ENCODE results near the gene ASF1B. TPM values are rescaled to one million over a fixed set of nuclear protein-coding genes. Genes with fewer than 3 reads are reported as not detected.

Gene ASF1B
- total and polyA plus RNA-seq, 2 donors (not counting 1 experiment from before 2014, with no cell fraction given): 2.6 to 6.5 TPM

DNA sequence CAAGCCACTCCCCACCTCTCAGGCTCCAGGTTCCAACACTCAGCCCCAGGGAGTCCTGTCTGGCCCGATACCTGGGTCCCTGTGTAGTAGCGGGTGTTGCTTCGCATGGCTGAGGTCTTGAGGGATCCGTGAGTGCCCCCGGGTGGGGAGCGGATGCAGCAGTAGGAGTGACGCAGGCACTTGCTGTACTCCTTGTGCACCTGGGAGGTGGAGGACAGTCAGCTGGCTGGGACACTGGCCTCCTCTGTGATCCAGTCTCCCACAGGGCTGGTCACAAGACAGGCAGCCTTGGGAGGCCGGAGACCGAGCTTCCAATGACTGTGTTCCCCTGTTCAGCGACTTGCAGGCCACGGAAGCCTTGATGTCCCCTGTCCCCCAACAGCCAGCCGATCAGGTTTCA, 16.3 kb upstream of the ASF1B start:
- no peak for DNase-seq (ENCODE audit: low read depth in 2 of 2)
- H3K9me3 ChIP-seq (ENCODE audit: control insufficient read depth, insufficient read depth, low read depth, low read length): no peaks in the 10 kb centered on the region
- no peaks in the 10 kb centered on the region for H3K79me2 ChIP-seq (ENCODE audit: control insufficient read depth, insufficient read depth, low read length)

DNA sequence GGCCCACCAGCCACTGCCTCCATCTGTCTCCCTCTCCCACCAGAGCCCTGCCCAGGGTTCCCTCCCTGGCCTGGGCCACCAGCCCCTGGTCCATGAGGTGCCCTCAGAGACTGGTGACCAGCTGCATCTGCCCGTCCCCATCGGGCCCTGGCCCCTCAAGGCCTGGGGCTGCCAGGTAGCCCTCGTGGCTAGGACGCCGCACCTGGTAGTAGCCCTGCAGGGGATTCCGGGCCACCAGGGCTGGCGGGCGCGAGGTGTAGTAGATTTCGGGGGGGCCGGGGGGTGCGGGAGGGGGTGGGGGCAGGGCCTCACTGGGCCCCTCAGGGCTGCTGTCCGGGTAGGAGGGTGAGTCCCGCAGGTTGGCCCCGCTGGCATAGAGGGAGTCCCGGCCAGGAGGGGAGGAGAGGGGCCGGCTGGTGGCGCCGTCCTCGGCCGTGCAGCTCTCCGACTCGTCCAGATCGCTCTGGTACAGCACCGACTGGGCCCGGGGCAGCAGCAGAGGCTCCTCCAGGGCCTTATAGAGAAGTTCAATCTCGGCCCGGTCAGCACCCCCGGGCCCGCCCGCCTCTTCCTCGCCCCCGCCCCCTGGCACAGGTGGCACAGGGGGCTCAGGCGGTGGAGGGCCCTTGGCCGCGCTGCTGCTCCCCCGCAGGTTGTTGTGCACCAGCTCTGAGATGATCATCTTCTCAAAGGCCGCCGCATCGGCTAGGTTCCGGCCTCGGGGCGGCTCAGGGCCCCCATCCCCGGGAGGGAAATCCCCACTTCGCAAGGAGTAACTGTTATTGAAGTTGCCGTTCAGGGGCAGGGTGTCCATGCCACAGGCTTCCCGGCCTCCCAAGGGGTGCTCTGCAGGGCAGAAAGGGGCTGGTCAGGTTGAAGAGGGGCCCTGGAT, 14.6 kb upstream of the ASF1B start:
- H4K20me1 ChIP-seq (ENCODE audit: control insufficient read depth, extremely low read depth, insufficient read depth, low read length): no peaks in the 10 kb centered on the region
- H3K9me3 ChIP-seq (ENCODE audit: control insufficient read depth, insufficient read depth, low read depth, low read length): no peaks in the 10 kb centered on the region
- H3K36me3 ChIP-seq (ENCODE audit: control insufficient read depth, insufficient read depth, low read length): no peaks in the 10 kb centered on the region
- no peaks in the 10 kb centered on the region for H3K27me3 ChIP-seq (ENCODE audit: control insufficient read depth, insufficient read depth, low read length)
- H3K4me1 ChIP-seq (ENCODE audit: control insufficient read depth, extremely low read depth, insufficient read depth, low read length): peaks cover 8% of the 10 kb centered on the region
- H2AFZ ChIP-seq (ENCODE audit: low read length): no peak overlapping the region
- H3K79me2 ChIP-seq (ENCODE audit: control insufficient read depth, insufficient read depth, low read length): no peaks in the 10 kb centered on the region
- no peak overlapping the region for H3K4me3 ChIP-seq (replicated peaks in 1 of 4; ENCODE audit: control extremely low read depth in 1 of 4, insufficient read depth in 1 of 4, low read depth in 3 of 4, low read length in 4 of 4)
- no peak for DNase-seq (ENCODE audit: low read depth in 2 of 2)
- H3K27ac ChIP-seq (ENCODE audit: insufficient read depth, low read length): no peak overlapping the region
- H3K9ac ChIP-seq (ENCODE audit: insufficient read depth, low read length): no peak overlapping the region
- H3K4me2 ChIP-seq (ENCODE audit: extremely low read depth, insufficient read depth, low read length): no peak overlapping the region
- TF ChIP-seq EZH2 (IDR thresholded peaks at IDR 0.05; ENCODE audit: low read length, missing control alignments): no peak
- TF ChIP-seq, protein P1, sequence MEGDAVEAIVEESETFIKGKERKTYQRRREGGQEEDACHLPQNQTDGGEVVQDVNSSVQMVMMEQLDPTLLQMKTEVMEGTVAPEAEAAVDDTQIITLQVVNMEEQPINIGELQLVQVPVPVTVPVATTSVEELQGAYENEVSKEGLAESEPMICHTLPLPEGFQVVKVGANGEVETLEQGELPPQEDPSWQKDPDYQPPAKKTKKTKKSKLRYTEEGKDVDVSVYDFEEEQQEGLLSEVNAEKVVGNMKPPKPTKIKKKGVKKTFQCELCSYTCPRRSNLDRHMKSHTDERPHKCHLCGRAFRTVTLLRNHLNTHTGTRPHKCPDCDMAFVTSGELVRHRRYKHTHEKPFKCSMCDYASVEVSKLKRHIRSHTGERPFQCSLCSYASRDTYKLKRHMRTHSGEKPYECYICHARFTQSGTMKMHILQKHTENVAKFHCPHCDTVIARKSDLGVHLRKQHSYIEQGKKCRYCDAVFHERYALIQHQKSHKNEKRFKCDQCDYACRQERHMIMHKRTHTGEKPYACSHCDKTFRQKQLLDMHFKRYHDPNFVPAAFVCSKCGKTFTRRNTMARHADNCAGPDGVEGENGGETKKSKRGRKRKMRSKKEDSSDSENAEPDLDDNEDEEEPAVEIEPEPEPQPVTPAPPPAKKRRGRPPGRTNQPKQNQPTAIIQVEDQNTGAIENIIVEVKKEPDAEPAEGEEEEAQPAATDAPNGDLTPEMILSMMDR (conservative IDR thresholded peaks at IDR 0.05 in 1 of 2, IDR thresholded peaks at IDR 0.05 in 1 of 2; ENCODE audit: low read depth in 1 of 2, low read length in 2 of 2): no peak

More for the DNA sequence above, 16.3 kb upstream of the ASF1B start:
- Histone ChIP-seq H3K4me3 (replicated peaks in 1 of 4; ENCODE audit: control extremely low read depth in 1 of 4, insufficient read depth in 1 of 4, low read depth in 3 of 4, low read length in 4 of 4) (no peak overlapping the region), H4K20me1 (ENCODE audit: control insufficient read depth, extremely low read depth, insufficient read depth, low read length) (no peaks in the 10 kb centered on the region), H3K27ac (ENCODE audit: insufficient read depth, low read length) (no peak overlapping the region), H2AFZ (ENCODE audit: low read length) (no peak overlapping the region), H3K4me1 (ENCODE audit: control insufficient read depth, extremely low read depth, insufficient read depth, low read length) (peaks cover 8% of the 10 kb centered on the region), H3K36me3 (ENCODE audit: control insufficient read depth, insufficient read depth, low read length) (peaks cover 5% of the 10 kb centered on the region), H3K9ac (ENCODE audit: insufficient read depth, low read length) (no peak overlapping the region), H3K27me3 (ENCODE audit: control insufficient read depth, insufficient read depth, low read length) (no peaks in the 10 kb centered on the region), H3K4me2 (ENCODE audit: extremely low read depth, insufficient read depth, low read length) (no peak overlapping the region)
- TF ChIP-seq EZH2 (IDR thresholded peaks at IDR 0.05; ENCODE audit: low read length, missing control alignments): no peak
- TF ChIP-seq, protein P1 (conservative IDR thresholded peaks at IDR 0.05 in 1 of 2, IDR thresholded peaks at IDR 0.05 in 1 of 2; ENCODE audit: low read depth in 1 of 2, low read length in 2 of 2): no peak

DNA sequence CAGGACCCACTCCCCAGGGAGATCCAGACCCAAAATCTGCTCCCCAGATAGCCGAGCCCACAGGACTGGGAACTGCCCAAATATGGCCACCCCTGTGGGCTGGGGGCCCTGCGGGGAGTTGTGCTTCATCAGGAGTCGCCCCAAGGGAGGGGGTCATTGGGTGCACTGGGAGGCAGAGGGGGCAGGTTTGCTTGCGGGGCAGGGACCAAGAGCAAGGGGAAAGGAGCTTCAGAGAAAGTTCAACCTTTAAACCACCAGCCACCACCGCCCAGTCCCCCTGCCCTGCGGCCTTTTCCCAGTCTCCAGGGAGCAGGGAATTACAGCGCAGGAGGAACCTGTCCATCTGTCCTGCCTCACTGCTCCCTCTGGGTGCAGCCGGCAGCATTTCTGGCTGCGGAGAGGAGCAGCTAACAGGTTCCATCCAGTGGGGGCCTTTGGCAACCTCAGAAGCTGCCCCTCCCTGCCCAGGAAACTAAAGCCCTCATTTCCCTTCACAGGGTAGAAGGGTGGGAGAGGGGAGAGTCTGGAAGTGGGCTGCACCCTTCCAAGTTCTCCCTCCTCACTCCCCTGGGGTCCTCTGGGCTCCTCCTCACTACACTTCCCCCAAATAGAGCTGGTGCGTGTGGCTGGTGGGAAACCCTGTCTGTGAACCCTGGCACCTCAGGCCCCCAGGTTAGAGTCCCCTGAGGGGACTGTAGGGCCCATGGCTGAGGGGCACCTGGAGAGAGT, 13.8 kb upstream of the ASF1B start:
- Histone ChIP-seq H3K4me2 (ENCODE audit: extremely low read depth, insufficient read depth, low read length) (peak overlapping the region; percentile 70), H3K27me3 (ENCODE audit: control insufficient read depth, insufficient read depth, low read length) (no peaks in the 10 kb centered on the region), H3K79me2 (ENCODE audit: control insufficient read depth, insufficient read depth, low read length) (no peaks in the 10 kb centered on the region), H3K9ac (ENCODE audit: insufficient read depth, low read length) (no peak overlapping the region), H3K4me1 (ENCODE audit: control insufficient read depth, extremely low read depth, insufficient read depth, low read length) (peaks cover 8% of the 10 kb centered on the region), H3K9me3 (ENCODE audit: control insufficient read depth, insufficient read depth, low read depth, low read length) (no peaks in the 10 kb centered on the region), H3K36me3 (ENCODE audit: control insufficient read depth, insufficient read depth, low read length) (no peaks in the 10 kb centered on the region), H2AFZ (ENCODE audit: low read length) (no peak overlapping the region), H3K4me3 (replicated peaks in 1 of 4; ENCODE audit: control extremely low read depth in 1 of 4, insufficient read depth in 1 of 4, low read depth in 3 of 4, low read length in 4 of 4) (peak overlapping the region in 1 of 4 experiments; percentile 42), H4K20me1 (ENCODE audit: control insufficient read depth, extremely low read depth, insufficient read depth, low read length) (no peaks in the 10 kb centered on the region), H3K27ac (ENCODE audit: insufficient read depth, low read length) (no peak overlapping the region)
- DNase-seq (ENCODE audit: low read depth in 2 of 2): no peak
- TF ChIP-seq EZH2 (IDR thresholded peaks at IDR 0.05; ENCODE audit: low read length, missing control alignments): no peak
- TF ChIP-seq, protein P1 (conservative IDR thresholded peaks at IDR 0.05 in 1 of 2, IDR thresholded peaks at IDR 0.05 in 1 of 2; ENCODE audit: low read depth in 1 of 2, low read length in 2 of 2): peak in 1 of 2 donors; percentile 6

All from fibroblast of lung (primary cell).